Measurements from ENCODE around the gene AAK1. TPM values are rescaled to one million over a fixed set of nuclear protein-coding genes. Genes with fewer than 3 reads are reported as not detected.
A peak's percentile ranks its signal among the peaks of the same experiment; 100 is the strongest.

Gene AAK1
- total RNA-seq, 1 donor from 2014 or later = 108 TPM

DNA sequence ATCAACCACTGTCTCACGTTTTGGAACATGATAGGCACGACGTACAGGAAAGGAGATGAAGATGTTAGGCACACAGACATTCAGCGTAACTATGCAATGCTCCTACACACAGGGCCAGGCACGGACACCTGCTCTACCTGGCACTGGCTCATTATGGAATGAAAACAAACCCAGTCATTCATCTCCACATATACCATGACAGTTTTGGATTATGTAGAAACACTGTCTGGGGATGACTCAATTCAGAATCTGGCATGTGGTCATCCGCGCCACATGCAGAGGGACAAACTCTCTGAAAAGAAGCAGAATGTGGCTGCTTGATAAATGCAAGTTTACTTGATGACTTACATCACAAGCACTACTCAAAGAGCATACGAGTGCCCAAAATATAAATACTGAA, 176.8 kb downstream of the AAK1 start:
- H3K4me1 Mint-ChIP-seq (ENCODE audit: low read depth, unreplicated experiment) = peaks cover 11% of the 10 kb centered on the region
- Histone ChIP-seq H3K36me3 (ENCODE audit: insufficient read depth, low read length) (peaks cover 4% of the 10 kb centered on the region), H3K4me2 (ENCODE audit: low read length) (no peak overlapping the region), H3K9me3 (ENCODE audit: insufficient read depth, low read depth, low read length) (no peaks in the 10 kb centered on the region), H3K79me2 (ENCODE audit: insufficient read depth, low read length) (no peaks in the 10 kb centered on the region), H3K4me1 (ENCODE audit: insufficient read depth, low read length) (no peaks in the 10 kb centered on the region), H3K9ac (ENCODE audit: low read length) (no peak overlapping the region), H4K20me1 (ENCODE audit: insufficient read depth, low read length) (peaks cover 4% of the 10 kb centered on the region), H3K27ac (ENCODE audit: low read depth, low read length) (no peak overlapping the region), H3K27me3 (ENCODE audit: insufficient read depth, low read length) (no peaks in the 10 kb centered on the region), H2AFZ (ENCODE audit: low read depth, low read length) (no peak overlapping the region), H3K4me3 (ENCODE audit: insufficient read depth, low read depth, low read length) (no peak overlapping the region)
- FAIRE-seq (no peak), DNase-seq (ENCODE audit: low read depth) (peak; percentile 25)
- TF ChIP-seq, protein P1, sequence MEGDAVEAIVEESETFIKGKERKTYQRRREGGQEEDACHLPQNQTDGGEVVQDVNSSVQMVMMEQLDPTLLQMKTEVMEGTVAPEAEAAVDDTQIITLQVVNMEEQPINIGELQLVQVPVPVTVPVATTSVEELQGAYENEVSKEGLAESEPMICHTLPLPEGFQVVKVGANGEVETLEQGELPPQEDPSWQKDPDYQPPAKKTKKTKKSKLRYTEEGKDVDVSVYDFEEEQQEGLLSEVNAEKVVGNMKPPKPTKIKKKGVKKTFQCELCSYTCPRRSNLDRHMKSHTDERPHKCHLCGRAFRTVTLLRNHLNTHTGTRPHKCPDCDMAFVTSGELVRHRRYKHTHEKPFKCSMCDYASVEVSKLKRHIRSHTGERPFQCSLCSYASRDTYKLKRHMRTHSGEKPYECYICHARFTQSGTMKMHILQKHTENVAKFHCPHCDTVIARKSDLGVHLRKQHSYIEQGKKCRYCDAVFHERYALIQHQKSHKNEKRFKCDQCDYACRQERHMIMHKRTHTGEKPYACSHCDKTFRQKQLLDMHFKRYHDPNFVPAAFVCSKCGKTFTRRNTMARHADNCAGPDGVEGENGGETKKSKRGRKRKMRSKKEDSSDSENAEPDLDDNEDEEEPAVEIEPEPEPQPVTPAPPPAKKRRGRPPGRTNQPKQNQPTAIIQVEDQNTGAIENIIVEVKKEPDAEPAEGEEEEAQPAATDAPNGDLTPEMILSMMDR (IDR thresholded peaks at IDR 0.05; ENCODE audit: insufficient read depth, low read depth, low read length) = no peak
- no peak for TF ChIP-seq EZH2 (IDR thresholded peaks at IDR 0.05; ENCODE audit: insufficient read depth, low read length)
- no peak overlapping the region for H3K4me3 Mint-ChIP-seq (ENCODE audit: unreplicated experiment)
- H3K36me3 Mint-ChIP-seq (ENCODE audit: low read depth, unreplicated experiment) = peaks cover 24% of the 10 kb centered on the region
- H3K9me3 Mint-ChIP-seq (ENCODE audit: unreplicated experiment) = peaks cover 2% of the 10 kb centered on the region
- H3K27me3 Mint-ChIP-seq (ENCODE audit: low read depth, unreplicated experiment) = no peaks in the 10 kb centered on the region
- no peak overlapping the region for H3K27ac Mint-ChIP-seq (ENCODE audit: unreplicated experiment)

DNA sequence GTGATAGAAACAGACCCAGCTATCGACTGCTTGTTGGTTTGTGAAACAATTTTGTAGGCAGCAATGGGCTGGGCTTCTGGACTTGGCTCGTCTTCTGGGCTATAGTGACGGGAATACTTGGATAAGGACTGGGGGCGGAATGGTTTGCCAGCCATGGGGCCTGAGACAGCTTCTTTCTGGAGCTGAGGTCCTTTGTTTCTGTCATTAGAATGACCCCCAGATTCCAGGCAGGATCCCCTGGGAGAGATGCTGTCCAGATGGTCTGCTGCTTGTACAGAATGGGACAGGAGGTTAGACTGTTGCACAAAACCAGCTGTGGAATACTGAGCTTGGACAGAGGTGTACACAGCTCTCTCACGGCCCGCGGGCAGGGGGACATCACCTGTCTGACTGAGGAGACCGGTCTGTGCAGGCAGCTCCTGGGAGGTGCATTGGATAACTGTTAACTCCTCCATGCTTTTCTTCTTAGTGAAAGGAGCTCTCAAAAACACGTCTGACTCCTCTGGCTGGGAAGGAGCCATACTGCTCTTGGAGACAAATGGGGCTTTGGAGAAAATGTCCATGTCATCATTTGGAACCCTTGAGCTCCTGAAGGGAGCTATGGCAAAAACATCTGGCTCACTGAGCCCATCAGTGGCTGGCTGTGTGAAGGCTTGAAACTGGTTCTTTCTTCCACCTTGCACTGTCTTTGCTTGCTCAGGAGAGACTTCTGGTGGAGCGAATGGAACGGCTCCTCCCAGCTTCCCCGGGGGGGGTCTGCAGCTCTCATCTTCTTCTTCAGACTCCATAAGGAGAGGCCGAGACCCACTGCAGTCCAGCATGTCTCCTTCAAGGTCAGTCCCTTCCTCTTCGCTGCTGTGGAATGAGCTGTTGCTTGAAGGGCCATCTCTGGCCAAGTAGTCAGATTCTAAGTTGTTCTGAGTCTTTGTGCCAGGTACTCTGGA, 177.8 kb downstream of the AAK1 start:
- Mint-ChIP-seq H3K4me1 (ENCODE audit: low read depth, unreplicated experiment) (peaks cover 11% of the 10 kb centered on the region), H3K9me3 (ENCODE audit: unreplicated experiment) (peaks cover 2% of the 10 kb centered on the region), H3K27ac (ENCODE audit: unreplicated experiment) (no peak overlapping the region), H3K27me3 (ENCODE audit: low read depth, unreplicated experiment) (no peaks in the 10 kb centered on the region), H3K4me3 (ENCODE audit: unreplicated experiment) (no peak overlapping the region), H3K36me3 (ENCODE audit: low read depth, unreplicated experiment) (peaks cover 24% of the 10 kb centered on the region)
- Histone ChIP-seq H3K4me3 (ENCODE audit: insufficient read depth, low read depth, low read length) (no peak overlapping the region), H3K79me2 (ENCODE audit: insufficient read depth, low read length) (no peaks in the 10 kb centered on the region), H3K9ac (ENCODE audit: low read length) (no peak overlapping the region), H4K20me1 (ENCODE audit: insufficient read depth, low read length) (peaks cover 4% of the 10 kb centered on the region), H3K9me3 (ENCODE audit: insufficient read depth, low read depth, low read length) (no peaks in the 10 kb centered on the region), H2AFZ (ENCODE audit: low read depth, low read length) (no peak overlapping the region), H3K27me3 (ENCODE audit: insufficient read depth, low read length) (no peaks in the 10 kb centered on the region), H3K4me1 (ENCODE audit: insufficient read depth, low read length) (no peaks in the 10 kb centered on the region), H3K27ac (ENCODE audit: low read depth, low read length) (no peak overlapping the region), H3K4me2 (ENCODE audit: low read length) (no peak overlapping the region), H3K36me3 (ENCODE audit: insufficient read depth, low read length) (peaks cover 4% of the 10 kb centered on the region)
- no peak for DNase-seq (ENCODE audit: low read depth)
- FAIRE-seq = no peak
- TF ChIP-seq EZH2 (IDR thresholded peaks at IDR 0.05; ENCODE audit: insufficient read depth, low read length) = no peak
- TF ChIP-seq, protein P1 (IDR thresholded peaks at IDR 0.05; ENCODE audit: insufficient read depth, low read depth, low read length) = no peak

DNA sequence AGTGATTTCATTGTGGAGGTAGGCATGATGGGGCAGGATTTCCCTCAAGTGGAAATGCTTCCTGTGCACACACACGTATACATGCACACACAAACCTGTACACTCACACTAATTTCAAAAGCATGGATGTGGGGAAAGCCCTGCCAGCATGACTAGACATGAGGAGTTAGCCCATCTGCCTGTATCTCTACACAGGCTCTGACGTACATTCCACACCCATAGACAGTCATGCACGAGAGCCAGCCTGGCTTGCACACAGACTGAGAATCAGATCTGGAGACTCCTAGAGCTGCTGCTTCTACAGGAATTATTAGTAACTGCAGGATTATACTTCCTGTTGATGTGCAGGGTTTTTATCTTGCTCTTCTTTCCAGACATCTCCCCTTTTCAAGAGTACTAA, 179.0 kb downstream of the AAK1 start:
- Histone ChIP-seq H2AFZ (ENCODE audit: low read depth, low read length) (no peak overlapping the region), H3K9ac (ENCODE audit: low read length) (no peak overlapping the region), H3K4me1 (ENCODE audit: insufficient read depth, low read length) (no peaks in the 10 kb centered on the region), H3K9me3 (ENCODE audit: insufficient read depth, low read depth, low read length) (no peaks in the 10 kb centered on the region), H3K27me3 (ENCODE audit: insufficient read depth, low read length) (no peaks in the 10 kb centered on the region), H3K79me2 (ENCODE audit: insufficient read depth, low read length) (no peaks in the 10 kb centered on the region), H3K4me3 (ENCODE audit: insufficient read depth, low read depth, low read length) (no peak overlapping the region), H3K4me2 (ENCODE audit: low read length) (no peak overlapping the region), H4K20me1 (ENCODE audit: insufficient read depth, low read length) (peaks cover 4% of the 10 kb centered on the region), H3K27ac (ENCODE audit: low read depth, low read length) (no peak overlapping the region), H3K36me3 (ENCODE audit: insufficient read depth, low read length) (peaks cover 4% of the 10 kb centered on the region)
- Mint-ChIP-seq H3K36me3 (ENCODE audit: low read depth, unreplicated experiment) (peaks cover 24% of the 10 kb centered on the region), H3K9me3 (ENCODE audit: unreplicated experiment) (no peaks in the 10 kb centered on the region), H3K4me1 (ENCODE audit: low read depth, unreplicated experiment) (peaks cover 7% of the 10 kb centered on the region), H3K27me3 (ENCODE audit: low read depth, unreplicated experiment) (no peaks in the 10 kb centered on the region), H3K4me3 (ENCODE audit: unreplicated experiment) (no peak overlapping the region), H3K27ac (ENCODE audit: unreplicated experiment) (no peak overlapping the region)
- no peak for FAIRE-seq
- TF ChIP-seq, protein P1 (IDR thresholded peaks at IDR 0.05; ENCODE audit: insufficient read depth, low read depth, low read length) = no peak
- no peak for TF ChIP-seq EZH2 (IDR thresholded peaks at IDR 0.05; ENCODE audit: insufficient read depth, low read length)
- DNase-seq (ENCODE audit: low read depth) = no peak

All from astrocyte (in vitro differentiated cells and primary cell).